GM18951 (cell line): ENCODE measurements around the gene ABHD3.
"Not testable (repeated sequence)": the region's sequence is repeated elsewhere in the genome, so short reads cannot be mapped to it uniquely, and the experiment has no call there.

Experiments
- POLR2A ChIP-seq: IDR thresholded peaks from 4 replicates; pipeline ENCODE4 v1.6.1; 2011; ENCODE audit warnings: mild to moderate bottlenecking; ENCODE audit not compliant: insufficient read length, insufficient read depth; ENCODE audit errors: extremely low read depth
- in situ Hi-C: fragments of 300-500 bp; cut with MboI; formaldehyde crosslinking; loops from one replicate; pipeline ENCODE4 v1.12.0; 2022; ENCODE audit warnings: low sequenced_read_pairs, mixed read lengths, inconsistent platforms; ENCODE audit not compliant: unreplicated experiment

ABHD3 gene

DNA sequence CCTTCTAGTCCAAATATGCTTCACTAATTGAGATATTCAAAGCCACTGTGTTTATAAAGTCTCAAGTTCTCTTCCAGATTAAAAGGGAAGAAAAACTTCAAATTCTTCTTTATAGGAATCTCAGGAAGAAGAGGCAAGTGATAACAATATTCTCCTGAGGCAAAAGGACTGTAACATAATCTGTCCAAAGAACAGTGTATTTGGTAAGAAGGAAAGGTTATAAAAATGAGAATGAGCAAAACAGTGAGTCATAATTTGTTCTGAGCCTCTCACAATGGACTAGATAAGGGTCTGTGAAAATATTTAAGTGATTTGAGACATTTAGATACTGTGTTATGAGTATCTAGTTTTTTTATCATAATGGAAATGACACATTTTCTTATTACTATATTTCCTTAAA, 48.2 kb downstream of the ABHD3 start:
- in situ Hi-C loops = no loop called here
- TF ChIP-seq POLR2A = no peak

DNA sequence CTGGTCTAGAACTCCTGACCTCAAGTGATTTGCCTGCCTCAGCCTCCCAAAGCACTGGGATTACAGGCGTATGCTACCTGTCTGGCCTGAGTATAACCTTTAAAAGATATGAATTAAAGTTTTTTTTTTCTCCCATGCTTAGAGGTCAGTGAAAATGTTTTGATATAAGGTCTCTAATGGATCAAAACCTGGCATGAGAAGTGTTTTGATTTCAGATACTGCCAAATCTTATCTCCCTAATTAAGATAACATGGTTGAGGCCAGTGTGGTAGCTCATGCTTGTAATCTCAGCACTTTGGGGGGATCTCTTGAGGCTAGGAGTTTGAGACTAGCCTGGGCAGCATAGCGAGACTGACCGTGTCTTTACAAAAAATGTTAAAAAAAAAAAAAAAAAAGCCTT, 51.2 kb downstream of the ABHD3 start:
- in situ Hi-C loops = no loop called here
- no peak for TF ChIP-seq POLR2A

DNA sequence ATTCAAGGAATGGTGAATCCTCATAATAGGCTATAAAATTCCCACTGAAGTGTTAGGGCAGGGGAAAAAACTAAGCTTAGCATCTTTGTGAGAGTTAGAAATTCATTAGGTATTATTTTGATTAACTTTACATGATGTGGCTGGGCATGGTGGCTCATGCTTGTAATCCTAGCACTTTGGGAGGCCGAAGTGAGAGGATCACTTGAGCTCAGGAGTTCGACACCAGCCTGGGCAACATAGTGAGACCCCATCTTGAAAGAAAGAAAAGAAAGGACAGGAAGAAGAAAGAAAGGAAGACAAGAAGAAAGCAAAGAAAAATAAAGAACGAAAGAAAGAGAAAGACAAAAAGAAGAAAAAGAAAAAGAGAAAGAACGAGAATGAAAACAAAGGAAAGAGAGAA, 52.5 kb downstream of the ABHD3 start:
- no peak for TF ChIP-seq POLR2A
- in situ Hi-C loops = no loop called here

DNA sequence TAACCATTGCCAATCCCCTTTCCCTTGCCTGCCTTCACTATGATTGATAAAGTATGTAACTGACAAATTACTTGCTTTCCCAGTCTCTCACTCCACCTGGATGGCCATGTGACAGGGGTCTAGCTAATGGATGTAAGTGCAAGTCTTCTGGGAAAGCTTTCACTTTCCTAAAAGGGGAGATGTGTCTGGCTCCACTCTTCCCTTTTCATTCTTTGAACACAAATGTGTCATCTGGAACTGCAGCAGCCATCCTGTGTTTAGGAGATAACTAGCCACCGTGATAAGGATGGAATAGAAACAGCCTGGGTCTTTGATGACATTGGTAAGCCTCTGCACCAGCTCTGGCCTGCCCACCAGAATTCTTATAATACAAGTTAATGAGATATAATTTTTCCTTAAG, 54.3 kb downstream of the ABHD3 start:
- TF ChIP-seq POLR2A = no peak
- in situ Hi-C loops = no loop called here

DNA sequence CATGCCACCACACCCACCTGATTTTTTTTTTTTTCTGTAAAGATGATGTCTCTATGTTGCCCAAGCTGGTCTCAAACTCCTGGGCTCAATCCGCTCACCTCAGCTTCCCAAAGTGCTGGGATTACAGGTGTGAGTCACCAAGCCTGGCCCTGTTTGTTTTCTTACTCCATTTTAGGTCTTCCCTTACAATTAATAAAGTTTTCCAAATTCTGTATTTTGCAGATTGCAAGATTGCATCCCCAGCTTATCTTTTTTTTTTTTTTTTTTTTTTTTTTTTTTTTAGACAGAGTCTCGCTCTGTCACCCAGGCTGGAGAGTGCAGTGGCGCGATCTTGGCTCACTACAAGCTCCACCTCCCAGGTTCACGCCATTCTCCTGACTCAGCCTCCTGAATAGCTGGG, 64.2 kb downstream of the ABHD3 start:
- in situ Hi-C loops = not testable (repeated sequence)

DNA sequence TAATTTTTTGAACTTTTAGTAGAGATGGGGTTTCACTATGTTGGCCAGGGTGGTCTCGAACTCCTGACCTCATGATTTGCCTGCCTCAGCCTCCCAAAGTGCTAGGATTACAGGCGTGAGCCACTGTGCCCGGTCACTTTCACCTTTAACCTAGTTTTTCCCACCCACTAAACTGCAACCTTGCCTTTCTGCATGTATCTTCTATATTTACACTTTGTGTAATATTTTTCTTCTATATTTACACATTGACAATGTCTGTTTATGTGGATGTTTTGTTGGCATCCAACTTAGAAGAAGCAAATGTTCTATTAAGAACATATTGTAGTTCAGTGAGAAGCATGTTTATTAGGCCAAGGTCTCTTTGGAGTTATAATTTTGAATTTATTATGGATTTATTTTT, 65.8 kb downstream of the ABHD3 start:
- in situ Hi-C loops = no loop called here

DNA sequence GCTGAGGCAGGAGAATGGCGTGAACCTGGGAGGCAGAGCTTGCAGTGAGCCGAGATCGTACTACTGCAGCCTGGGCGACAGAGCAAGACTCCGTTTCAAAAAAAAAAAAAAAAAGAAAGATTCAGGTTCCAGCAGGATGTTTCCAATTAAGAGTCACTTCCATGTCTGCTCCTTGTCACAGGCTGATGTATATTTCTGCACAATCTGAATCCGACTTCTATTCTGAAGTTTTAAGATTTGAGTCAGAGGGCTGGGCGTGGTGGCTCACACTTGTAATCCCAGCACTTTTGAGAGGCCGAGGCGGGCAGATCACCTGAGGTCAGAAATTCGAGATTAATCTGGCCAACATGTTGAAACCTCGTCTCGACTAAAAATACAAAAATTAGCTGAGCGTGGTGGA, 67.8 kb downstream of the ABHD3 start:
- in situ Hi-C loops = no loop called here
- no peak for TF ChIP-seq POLR2A

More for the DNA sequence above, 65.8 kb downstream of the ABHD3 start:
- TF ChIP-seq POLR2A = no peak

DNA sequence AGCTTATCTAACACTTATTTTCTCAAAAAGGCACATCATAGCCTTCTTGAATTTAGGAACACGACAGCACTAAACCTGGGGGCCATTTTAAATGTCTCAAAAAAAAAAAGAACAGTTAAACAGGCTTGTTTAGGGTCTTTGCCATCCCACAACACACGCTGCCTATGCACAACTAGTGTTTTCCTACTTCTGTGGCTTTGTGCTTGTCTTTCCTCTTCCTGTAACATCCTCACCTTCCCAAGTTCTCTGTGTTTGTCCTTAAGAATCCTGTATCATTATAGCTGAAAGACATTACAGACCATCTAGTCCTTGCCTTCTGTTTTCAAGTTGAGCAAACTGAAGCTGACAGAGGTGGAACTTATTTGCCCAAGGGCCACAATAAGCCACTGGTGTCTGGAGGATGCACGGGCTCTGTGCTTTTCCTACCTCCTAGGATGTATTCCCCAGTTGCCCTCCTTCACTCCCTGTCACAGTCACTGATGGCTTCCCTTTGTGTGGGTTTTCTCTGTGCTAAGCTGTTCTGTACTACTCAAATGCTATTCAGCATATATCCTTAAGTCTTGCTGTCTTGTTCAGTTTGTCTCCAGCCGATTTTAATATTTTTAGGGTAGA, 69.9 kb downstream of the ABHD3 start:
- no peak for TF ChIP-seq POLR2A
- in situ Hi-C loops = no loop called here

DNA sequence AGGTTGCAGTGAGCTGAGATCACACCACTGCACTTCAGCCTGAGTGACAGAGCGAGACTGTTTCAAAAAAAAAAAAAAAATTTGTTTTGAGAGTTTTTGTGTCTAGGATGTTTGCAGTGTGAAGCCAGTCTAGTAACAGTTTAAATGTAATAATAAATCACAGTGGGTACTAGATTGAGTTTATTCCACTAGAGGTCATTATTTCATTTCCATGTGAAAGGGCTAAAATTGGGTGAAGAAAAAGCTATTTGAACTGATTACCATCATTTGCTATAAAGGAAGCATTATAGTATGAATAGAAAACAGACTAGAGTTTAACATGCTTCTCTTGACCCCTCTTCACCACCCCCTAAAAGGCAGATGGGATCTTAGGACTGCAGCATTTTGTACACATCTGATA, 72.2 kb downstream of the ABHD3 start:
- TF ChIP-seq POLR2A = no peak
- in situ Hi-C loops = no loop called here

DNA sequence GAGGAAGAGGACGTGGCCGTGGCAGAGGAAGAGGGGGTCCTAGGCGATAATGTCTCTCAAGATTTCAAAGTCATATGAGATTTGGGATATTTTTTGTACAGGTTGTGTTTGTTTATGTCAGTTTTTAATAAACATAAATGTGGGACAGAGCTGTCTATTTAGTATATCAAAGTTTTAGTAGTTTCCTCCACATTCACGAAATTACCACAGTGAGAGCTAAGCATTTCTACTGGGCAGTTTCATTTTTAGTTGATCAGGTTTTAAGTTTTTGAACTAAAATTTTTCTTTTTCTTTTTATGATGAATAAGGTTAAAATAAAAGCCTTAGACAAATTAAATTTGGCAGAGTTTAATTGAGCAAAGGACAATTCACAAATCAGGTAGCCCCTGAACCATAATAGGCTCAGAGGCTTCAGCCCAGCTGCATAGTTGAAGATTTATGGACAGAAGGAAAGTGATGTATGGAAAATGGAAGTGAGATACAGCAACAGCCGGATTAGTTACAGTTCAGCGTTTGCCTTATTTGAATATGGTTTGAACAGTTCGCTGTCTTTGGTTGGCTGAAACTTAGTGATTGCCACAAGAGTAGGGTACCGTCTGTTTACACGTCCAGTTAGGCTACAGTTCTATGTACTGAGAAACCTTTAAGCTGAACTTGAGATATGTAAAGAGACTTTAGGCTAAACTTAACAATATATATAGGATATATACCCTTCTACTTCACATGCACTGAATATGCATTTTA, 75.3 kb downstream of the ABHD3 start:
- in situ Hi-C loops = no loop called here

DNA sequence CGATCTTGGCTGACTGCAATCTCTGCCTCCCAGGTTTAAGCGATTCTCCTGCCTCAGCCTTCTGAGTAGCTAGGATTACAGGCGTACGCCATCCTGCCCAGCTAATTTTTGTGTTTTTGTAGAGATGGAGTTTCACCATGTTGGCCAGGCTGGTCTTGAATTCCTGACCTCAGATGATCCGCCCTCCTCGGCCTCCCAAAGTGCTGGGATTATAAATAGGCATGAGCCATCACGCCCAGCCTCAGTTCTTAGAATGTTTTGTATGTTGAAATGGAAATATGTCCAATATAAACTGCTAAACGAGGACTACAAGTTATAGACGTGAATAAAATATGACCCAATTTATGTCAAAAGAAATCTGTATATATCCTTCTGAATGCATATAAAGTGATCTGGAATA, 82.9 kb downstream of the ABHD3 start:
- in situ Hi-C loops = not testable (repeated sequence)

More for the DNA sequence above, 75.3 kb downstream of the ABHD3 start:
- TF ChIP-seq POLR2A = no peak

DNA sequence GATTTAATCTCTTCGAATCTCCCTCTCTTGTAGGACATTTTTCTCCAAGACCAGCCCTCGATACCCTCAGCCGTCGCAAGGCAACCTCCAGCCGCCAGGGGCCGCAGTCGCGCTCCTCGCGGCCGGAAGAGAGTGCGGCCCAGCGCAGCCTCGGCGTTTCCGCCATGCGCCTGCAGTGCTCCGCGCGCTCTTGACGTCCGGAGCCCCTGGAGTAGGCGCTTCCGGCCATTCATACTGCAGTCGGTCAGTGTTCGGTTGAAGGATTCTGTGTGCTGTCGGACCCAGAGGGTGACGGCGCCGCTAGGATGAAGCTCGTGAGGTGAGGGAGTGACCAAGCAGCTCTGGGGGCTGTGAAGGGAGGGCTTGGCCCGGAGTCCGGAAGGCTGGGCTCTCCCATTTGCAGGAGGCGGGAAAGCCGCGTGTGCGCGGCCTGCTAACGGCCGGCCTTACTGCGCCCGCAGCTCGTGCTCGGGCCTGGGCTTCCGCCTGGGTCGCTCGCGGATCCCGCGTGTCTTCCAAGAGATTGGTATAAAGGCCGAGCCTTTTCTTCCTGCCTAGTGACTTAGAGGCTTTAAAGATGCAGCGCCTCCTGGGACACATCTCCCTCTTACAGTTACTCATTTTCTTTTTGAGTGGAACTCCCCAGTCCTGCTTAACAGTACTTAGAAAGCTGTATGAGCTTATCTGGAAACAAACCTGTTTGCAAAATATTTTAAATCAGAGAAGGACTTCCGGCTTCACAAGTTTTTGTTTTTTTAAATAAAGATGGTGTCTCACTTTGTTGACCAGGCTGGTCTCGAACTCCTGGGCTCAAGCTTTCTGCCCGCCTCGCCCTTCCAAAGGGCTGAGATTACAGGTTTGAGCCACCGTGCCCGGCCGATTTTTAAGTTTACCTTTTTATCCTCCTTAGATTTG, 92.2 kb downstream of the ABHD3 start, which contains the start of gene SNRPD1:
SNRPD1 (plus strand) TSS at position 190 of the 915 bp plus-strand sequence; CDS start at position 306, 116 bp downstream.
- in situ Hi-C loops = no loop called here
- peak; percentile 92 for TF ChIP-seq POLR2A

DNA sequence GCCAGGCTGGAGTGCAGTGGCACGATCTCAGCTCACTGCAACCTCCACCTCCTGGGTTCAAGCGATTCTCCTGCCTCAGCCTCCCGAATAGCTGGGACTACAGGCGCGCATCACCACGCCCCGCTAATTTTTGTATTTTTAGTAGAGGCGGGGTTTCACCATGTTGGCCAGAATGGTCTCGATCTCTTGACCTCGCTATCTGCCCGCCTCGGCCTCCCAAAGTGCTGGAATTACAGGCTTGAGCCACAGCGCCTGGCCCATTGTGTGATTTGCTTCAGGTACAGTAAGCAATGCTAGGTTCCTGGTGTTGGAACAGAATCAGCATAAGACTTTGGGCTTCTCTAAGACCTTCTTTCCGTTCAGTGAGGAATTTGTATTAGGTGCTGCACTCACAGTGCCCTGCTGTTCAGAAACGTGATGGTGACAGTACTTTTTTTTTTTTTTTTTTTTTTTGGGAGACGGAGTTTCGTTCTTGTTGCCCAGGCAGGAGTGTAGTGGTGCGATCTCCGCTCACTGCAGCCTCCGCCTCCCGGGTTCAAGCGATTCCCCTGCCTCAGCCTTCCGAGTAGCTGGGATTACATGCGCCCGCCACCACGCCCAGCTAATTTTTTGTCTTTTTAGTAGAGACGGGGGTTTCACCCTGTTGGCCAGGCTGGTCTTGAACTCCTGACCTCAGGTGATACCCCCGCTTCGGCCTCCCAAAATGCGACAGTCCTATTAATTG, 93.0 kb downstream of the ABHD3 start:
- in situ Hi-C loops = not testable (repeated sequence)
